Activated CD4-positive, alpha-beta memory T cell treated with anti-CD3 and anti-CD28 coated beads, Interleukin-2, amount 10 ng/mL, durations not matched to agents 7 days and 5 days (primary cell): Measurements from ENCODE around the gene TNS2. TPM values are rescaled to one million over a fixed set of nuclear protein-coding genes. Genes with fewer than 3 reads are reported as not detected.
"Not testable (repeated sequence)": the region's sequence is repeated elsewhere in the genome, so short reads cannot be mapped to it uniquely, and the experiment has no call there.

Experiments
- CTCF ChIA-PET: fragments of 350-600 bp; sonication (Branson Sonifier 250); formaldehyde crosslinking; loops from one replicate; lab custom pipeline; 2021; ENCODE audit warnings: antibody characterized with exemption, inconsistent platforms; lab: Charles Lee
- POLR2A ChIA-PET: fragments of 350-600 bp; sonication (Branson Sonifier 250); formaldehyde crosslinking; loops from one replicate; lab custom pipeline; 2021; ENCODE audit warnings: antibody characterized with exemption; lab: Charles Lee
- DNase-seq: peaks from one replicate; pipeline ENCODE4 v3.0.0-alpha.2; 2020
- H3K27ac Mint-ChIP-seq: one replicate; pipeline ENCODE4 v1.8.0; 2021; ENCODE audit warnings: mild to moderate bottlenecking, mixed read lengths
- H3K27me3 Mint-ChIP-seq: one replicate; pipeline ENCODE4 v1.8.0; 2021; ENCODE audit warnings: mixed read lengths
- H3K36me3 Mint-ChIP-seq: one replicate; pipeline ENCODE4 v1.8.0; 2021; ENCODE audit warnings: low read depth, mixed read lengths
- H3K4me1 Mint-ChIP-seq: one replicate; pipeline ENCODE4 v1.8.0; 2021; ENCODE audit warnings: mixed read lengths
- H3K4me3 Mint-ChIP-seq: one replicate; pipeline ENCODE4 v1.8.0; 2021; ENCODE audit warnings: mild to moderate bottlenecking, mixed read lengths
- H3K9me3 Mint-ChIP-seq: one replicate; pipeline ENCODE4 v1.8.0; 2021; ENCODE audit warnings: mixed read lengths
- total RNA-seq, 2 experiments: library from RNA; stranded (reverse); gene quantifications; one replicate each; pipeline ENCODE4 v1.2.3, GENCODE V29; 2021

Gene TNS2, protein sequence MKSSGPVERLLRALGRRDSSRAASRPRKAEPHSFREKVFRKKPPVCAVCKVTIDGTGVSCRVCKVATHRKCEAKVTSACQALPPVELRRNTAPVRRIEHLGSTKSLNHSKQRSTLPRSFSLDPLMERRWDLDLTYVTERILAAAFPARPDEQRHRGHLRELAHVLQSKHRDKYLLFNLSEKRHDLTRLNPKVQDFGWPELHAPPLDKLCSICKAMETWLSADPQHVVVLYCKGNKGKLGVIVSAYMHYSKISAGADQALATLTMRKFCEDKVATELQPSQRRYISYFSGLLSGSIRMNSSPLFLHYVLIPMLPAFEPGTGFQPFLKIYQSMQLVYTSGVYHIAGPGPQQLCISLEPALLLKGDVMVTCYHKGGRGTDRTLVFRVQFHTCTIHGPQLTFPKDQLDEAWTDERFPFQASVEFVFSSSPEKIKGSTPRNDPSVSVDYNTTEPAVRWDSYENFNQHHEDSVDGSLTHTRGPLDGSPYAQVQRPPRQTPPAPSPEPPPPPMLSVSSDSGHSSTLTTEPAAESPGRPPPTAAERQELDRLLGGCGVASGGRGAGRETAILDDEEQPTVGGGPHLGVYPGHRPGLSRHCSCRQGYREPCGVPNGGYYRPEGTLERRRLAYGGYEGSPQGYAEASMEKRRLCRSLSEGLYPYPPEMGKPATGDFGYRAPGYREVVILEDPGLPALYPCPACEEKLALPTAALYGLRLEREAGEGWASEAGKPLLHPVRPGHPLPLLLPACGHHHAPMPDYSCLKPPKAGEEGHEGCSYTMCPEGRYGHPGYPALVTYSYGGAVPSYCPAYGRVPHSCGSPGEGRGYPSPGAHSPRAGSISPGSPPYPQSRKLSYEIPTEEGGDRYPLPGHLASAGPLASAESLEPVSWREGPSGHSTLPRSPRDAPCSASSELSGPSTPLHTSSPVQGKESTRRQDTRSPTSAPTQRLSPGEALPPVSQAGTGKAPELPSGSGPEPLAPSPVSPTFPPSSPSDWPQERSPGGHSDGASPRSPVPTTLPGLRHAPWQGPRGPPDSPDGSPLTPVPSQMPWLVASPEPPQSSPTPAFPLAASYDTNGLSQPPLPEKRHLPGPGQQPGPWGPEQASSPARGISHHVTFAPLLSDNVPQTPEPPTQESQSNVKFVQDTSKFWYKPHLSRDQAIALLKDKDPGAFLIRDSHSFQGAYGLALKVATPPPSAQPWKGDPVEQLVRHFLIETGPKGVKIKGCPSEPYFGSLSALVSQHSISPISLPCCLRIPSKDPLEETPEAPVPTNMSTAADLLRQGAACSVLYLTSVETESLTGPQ (N-terminal part only)
- under 1 TPM; 0.78 to 0.83 TPM for total RNA-seq

DNA sequence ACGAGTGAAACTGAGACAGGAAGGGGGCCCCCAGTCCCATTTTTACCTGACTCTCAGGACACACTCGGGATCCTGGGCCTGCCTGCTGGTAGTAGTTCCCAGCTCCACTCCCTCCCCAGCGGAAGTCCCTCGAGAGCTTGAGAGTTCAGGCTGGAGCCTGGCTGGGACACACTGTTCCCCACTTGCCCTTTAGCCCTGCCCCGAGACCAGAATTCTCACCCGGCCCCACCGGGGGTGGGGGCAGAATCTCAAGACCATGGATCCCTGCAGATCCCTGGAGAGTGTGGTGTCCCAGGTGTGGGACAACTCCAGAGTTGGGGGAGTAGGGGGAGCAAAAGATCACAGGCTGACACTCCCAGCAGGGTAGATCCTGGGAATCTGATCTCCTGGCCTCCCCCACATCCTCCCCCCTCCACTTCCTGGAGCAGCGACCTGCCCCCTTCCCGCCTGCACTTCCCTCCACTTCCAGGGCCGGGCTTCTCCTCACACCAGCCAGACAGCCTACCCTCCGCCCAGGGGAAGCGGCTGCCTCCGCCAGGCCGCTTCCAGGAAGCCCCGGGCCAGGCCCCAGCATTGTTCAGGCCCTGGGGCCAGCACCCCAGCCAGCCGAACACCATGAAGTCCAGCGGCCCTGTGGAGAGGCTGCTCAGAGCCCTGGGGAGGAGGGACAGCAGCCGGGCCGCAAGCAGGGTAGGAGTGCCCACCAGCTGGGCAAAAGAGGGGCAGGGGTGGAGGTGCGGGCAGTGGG lies at the start of gene TNS2:
TNS2 (plus strand) TSS at position 495 of the 748 bp plus-strand sequence; CDS start at position 616, 121 bp downstream.
- peaks cover 13% of the 10 kb centered on the region for H3K27me3 Mint-ChIP-seq
- no peaks in the 10 kb centered on the region for H3K9me3 Mint-ChIP-seq
- peaks cover 2% of the 10 kb centered on the region for H3K36me3 Mint-ChIP-seq
- no peak within 1 kb of the TSS for H3K27ac Mint-ChIP-seq
- peaks cover 27% of the 10 kb centered on the region for H3K4me1 Mint-ChIP-seq
- no peak within 1 kb of the TSS for H3K4me3 Mint-ChIP-seq
- DNase-seq = no peak
- POLR2A ChIA-PET = interaction anchor here (1.2 kb wide), 1 partner anchor 10 kb away, joined by 3 read pairs; no protein-coding TSS in a partner anchor
- CTCF ChIA-PET = interaction anchor here (1.4 kb wide), 1 partner anchor 16 kb away, joined by 4 read pairs; no protein-coding TSS in a partner anchor

DNA sequence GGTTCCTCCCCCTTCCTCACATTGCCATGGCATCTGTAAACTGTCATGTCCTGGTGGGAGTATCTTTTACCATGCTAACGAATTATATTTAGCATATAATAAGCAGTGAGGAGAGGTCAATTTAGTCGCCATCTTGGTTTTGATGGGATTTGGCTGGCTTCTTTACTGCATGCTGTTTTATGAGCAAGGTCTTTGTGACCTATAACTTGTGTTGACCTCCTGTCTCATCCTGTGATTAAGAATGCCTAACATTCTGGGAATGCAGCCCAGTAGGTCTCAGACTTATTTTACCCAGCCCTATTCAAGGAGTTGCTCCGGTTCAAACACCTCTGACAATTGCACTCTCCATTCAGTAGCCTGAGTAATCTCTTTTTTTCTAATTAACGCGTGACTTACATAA lies 45.7 kb upstream of the TNS2 start:
- CTCF ChIA-PET = interaction anchor here (3.5 kb wide), 1 partner anchor 24 kb away, joined by 17 read pairs; no protein-coding TSS in a partner anchor

DNA sequence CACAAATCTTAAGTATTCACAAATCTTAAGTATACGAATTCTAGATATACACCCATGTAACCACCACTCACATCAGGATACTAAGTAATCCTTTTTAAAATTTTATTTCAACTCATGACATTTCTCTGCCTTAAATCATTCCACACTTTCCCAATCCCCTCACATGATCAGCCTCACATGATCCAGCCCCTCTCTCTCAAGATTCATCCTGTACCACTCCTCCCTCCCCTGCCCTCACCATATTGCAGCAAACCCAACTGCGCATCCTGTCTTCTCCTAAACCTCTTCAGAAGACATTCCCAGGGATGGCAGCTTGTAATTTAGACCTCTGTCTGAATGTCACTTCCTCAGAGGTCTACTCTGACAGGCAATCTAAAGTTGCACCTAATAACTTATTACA lies 45.3 kb upstream of the TNS2 start:
- Mint-ChIP-seq H3K27ac (no peak overlapping the region), H3K36me3 (peaks cover 25% of the 10 kb centered on the region), H3K4me3 (peak overlapping the region; percentile 97), H3K27me3 (peaks cover 9% of the 10 kb centered on the region), H3K9me3 (no peaks in the 10 kb centered on the region), H3K4me1 (peaks cover 35% of the 10 kb centered on the region)
- ChIA-PET CTCF (interaction anchor here (3.5 kb wide), 1 partner anchor 24 kb away, joined by 17 read pairs; no protein-coding TSS in a partner anchor), POLR2A (interaction anchor here (1.8 to 2.0 kb wide), 2 partner anchors 8 to 131 kb away, joined by 4 to 10 read pairs; no protein-coding TSS in a partner anchor)
- no peak for DNase-seq

More for the DNA sequence above, 45.7 kb upstream of the TNS2 start:
- Mint-ChIP-seq H3K9me3 (no peaks in the 10 kb centered on the region), H3K4me3 (no peak overlapping the region), H3K4me1 (peaks cover 32% of the 10 kb centered on the region), H3K27ac (no peak overlapping the region), H3K27me3 (peaks cover 11% of the 10 kb centered on the region), H3K36me3 (peaks cover 23% of the 10 kb centered on the region)
- DNase-seq = no peak
- POLR2A ChIA-PET = no interaction called here

DNA sequence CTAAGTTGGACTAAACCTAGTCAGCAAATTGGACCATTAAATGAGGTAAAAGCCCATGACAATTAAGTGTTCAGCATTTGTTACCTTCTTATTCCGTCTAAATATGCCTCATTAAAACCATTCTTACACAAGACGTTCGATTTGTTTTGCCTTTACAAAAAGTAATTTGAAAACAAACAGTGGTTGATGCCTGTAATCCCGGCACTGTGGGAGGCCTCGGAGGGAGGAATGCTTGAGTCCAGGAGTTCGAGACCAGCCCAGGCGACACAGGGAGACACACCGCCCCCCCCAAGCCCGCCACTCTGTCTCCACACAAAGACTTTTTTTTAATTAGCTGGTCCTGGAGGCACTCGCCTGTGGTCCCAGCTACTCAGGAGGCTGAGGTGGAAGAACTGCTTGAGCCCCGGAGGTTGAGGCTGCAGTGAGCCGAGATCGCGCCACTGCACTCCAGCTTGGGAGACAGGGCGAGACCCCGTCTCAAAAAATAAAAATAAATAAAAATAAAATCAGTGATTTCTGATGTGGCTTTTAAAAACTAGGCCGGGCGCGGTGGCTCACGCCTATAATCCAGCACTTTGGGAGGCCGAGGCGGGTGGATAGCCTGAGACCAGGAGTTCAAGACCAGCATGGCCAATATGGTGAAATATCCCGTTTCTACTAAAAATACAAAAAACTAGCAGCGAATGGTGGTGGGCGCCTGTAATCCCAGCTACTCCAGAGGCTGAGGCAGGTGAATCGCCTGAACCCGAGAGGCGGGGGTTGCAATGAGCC lies 44.5 kb upstream of the TNS2 start:
- peak; percentile 22 for DNase-seq
- peaks cover 44% of the 10 kb centered on the region for H3K4me1 Mint-ChIP-seq
- H3K4me3 Mint-ChIP-seq = peak overlapping the region; percentile 97
- CTCF ChIA-PET = interaction anchor here (0.5 to 3.5 kb wide), 15 partner anchors 14 to 980 kb away, joined by 3 to 17 read pairs (median 3); partner anchors contain the start of genes AAAS and SPRYD3
- POLR2A ChIA-PET = interaction anchor here (0.6 to 2.3 kb wide), 20 partner anchors 9 to 1119 kb away, joined by 3 to 10 read pairs (median 4); partner anchors contain the start of genes ESPL1, SOAT2, SP1 and SPRYD3
- peak overlapping the region; percentile 96 for H3K27ac Mint-ChIP-seq
- H3K9me3 Mint-ChIP-seq = no peaks in the 10 kb centered on the region
- peaks cover 31% of the 10 kb centered on the region for H3K36me3 Mint-ChIP-seq
- peaks cover 4% of the 10 kb centered on the region for H3K27me3 Mint-ChIP-seq

DNA sequence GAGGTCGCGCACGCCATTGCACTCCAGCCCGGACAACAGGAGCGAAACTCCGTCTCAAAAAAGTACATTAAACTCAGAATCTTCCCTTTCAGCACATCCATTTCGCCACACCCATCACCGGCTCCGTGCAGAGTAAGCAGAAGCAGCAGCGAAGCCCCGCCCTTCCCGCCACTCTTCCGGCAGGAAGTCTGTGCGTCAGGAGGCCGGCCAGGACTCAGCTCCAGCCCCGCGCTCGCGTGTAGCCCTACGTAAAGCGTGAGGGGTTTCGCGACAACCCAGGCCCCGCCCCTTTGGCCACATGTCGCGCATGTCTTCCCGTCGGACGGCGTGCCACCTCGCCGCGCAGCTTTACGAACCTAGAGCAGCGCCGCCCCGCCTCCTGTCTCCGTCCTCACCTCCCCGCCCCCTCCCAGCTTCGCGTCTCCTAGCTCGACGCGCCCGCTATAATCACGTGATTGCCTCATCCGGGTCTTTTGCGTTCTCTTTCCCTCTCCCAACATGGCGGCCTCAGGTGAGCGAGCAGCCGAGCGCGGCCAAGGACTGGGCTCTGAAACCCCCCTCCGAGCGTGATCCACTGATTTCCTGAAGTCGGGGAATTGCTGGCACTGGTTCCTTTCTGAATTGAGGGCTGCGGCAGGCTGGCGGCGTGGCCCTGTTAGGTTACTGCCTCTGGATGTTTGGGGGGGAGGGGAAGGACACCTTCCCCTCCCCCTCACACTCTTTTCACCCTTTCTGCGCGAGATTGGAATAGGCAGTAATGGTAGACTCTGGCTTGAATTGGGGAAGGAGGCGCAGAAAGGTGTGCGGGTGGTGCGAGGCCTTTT lies 43.7 kb upstream of the TNS2 start, which contains the start of gene EIF4B:
EIF4B (plus strand) TSS at position 471 of the 824 bp plus-strand sequence; CDS start at position 499, 28 bp downstream.
- CTCF ChIA-PET = interaction anchor here (0.5 to 3.5 kb wide), 16 partner anchors 13 to 981 kb away, joined by 3 to 17 read pairs (median 3); partner anchors contain the start of genes AAAS and SPRYD3
- H3K4me1 Mint-ChIP-seq = peaks cover 49% of the 10 kb centered on the region
- peaks cover under 1% of the 10 kb centered on the region for H3K27me3 Mint-ChIP-seq
- DNase-seq = peak; percentile 100
- peak within 1 kb of the TSS; percentile 96 for H3K27ac Mint-ChIP-seq
- H3K4me3 Mint-ChIP-seq = peak within 1 kb of the TSS; percentile 97
- H3K9me3 Mint-ChIP-seq = no peaks in the 10 kb centered on the region
- peaks cover 34% of the 10 kb centered on the region for H3K36me3 Mint-ChIP-seq
- POLR2A ChIA-PET = interaction anchor here (0.6 to 2.3 kb wide), 23 partner anchors 9 to 1120 kb away, joined by 3 to 10 read pairs (median 4); partner anchors contain the start of genes CSAD, ESPL1, SOAT2 and SP1

DNA sequence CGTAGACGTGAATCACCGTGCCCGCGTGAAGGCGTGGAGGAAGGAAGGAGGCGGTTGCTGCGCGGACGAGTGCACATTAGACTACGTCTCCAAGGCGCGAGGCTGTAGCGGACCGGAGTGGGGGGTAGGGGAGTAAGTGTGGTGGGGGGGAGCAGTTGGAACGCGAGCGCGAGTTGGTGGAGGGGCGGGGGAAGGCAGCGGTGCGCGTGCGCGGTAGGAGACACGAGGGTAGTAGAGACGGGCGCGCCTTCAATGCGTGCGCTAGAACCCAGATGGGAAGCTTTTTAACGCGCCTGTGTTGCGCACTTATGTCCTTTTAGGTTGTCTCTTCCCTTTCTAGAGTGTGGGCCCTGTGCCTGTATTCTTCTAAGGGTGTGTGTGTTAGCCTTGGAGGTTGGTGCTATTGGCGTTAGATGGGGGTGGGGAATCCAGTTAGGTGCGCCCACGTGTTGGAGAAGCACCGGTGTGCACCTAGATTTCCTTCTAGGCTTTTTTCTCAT lies 43.0 kb upstream of the TNS2 start:
- CTCF ChIA-PET = interaction anchor here (0.6 to 3.5 kb wide), 12 partner anchors 19 to 469 kb away, joined by 3 to 17 read pairs (median 4); partner anchors contain the start of gene AAAS
- Mint-ChIP-seq H3K27ac (peak overlapping the region; percentile 96), H3K36me3 (peaks cover 38% of the 10 kb centered on the region), H3K4me1 (peaks cover 56% of the 10 kb centered on the region), H3K9me3 (no peaks in the 10 kb centered on the region), H3K27me3 (no peaks in the 10 kb centered on the region), H3K4me3 (peak overlapping the region; percentile 97)
- POLR2A ChIA-PET = interaction anchor here (0.6 to 2.3 kb wide), 17 partner anchors 8 to 1121 kb away, joined by 3 to 9 read pairs (median 4); partner anchors contain the start of genes AAAS, CSAD, SP1 and SPRYD3
- peak; percentile 77 for DNase-seq

DNA sequence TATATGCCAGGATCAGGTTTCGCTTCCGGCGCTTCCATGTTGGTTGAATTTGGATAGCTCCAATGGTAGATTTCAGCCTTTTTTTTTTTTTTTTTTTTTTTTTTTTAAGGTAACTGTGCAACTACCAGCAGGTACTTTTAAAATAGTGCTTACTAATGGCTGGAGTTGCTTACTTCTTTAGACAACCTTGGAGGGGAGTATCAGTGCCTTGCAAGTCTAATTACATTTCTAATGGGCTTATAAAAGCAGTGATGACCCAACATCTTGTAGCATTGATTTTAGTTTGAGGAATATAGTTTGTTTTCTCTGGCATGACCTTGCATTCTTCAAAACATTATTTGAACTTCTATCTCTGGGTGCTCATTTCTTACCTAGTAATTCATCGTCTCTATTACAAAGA lies 42.5 kb upstream of the TNS2 start:
- ChIA-PET POLR2A (interaction anchor here (0.6 to 2.3 kb wide), 11 partner anchors 8 to 1039 kb away, joined by 3 to 8 read pairs (median 4); partner anchors contain the start of genes AAAS, CSAD, SPRYD3 and TARBP2), CTCF (interaction anchor here (0.6 to 3.5 kb wide), 5 partner anchors 27 to 153 kb away, joined by 3 to 17 read pairs (median 4); no protein-coding TSS in a partner anchor)
- peaks cover 60% of the 10 kb centered on the region for H3K4me1 Mint-ChIP-seq
- H3K9me3 Mint-ChIP-seq = no peaks in the 10 kb centered on the region
- DNase-seq = no peak
- peak overlapping the region; percentile 96 for H3K27ac Mint-ChIP-seq
- H3K36me3 Mint-ChIP-seq = peaks cover 41% of the 10 kb centered on the region
- peak overlapping the region; percentile 97 for H3K4me3 Mint-ChIP-seq
- no peaks in the 10 kb centered on the region for H3K27me3 Mint-ChIP-seq

DNA sequence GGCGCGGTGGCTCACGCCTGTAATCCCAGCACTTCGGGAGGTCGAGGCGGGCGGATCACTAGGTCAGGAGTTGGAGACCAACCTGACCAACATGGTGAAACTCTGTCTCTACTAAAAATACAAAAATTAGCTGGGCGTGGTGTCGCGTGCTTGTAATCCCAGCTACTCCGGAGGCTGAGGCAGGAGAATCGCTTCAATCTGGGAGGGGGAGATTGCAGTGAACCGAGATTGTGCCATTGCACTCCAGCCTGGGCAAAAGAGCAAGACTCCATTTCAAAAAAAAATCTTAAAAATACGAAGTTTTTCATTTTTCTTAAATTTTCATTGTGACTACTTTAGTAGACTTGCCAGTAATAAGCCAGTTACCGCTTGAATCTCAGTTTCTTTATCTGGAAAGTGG lies 41.1 kb upstream of the TNS2 start:
- POLR2A ChIA-PET, DNase-seq, CTCF ChIA-PET, H3K27me3 Mint-ChIP-seq, H3K9me3 Mint-ChIP-seq: not testable (repeated sequence)
- Mint-ChIP-seq H3K4me3 (peak overlapping the region; percentile 97), H3K36me3 (peaks cover 41% of the 10 kb centered on the region), H3K4me1 (peaks cover 69% of the 10 kb centered on the region), H3K27ac (peak overlapping the region; percentile 35)

DNA sequence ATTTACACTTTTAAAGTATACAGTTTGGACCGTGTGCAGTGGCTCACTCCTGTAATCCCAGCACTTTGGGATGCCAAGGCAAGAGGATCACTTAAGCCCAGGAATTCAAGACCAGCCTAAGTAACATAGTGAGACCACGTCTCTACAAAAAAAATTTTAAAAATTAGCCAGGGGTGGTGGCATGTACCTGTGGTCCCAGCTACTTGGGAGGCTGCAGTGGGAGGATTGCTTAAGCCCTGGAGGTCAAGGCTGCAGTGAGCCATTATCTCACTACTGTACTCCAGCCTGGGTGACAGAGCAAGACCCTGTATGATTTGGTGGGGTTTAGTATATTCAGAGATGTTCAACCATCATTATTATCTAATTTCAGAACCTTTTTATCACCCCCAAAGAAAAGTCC lies 38.9 kb upstream of the TNS2 start:
- Mint-ChIP-seq H3K9me3 (no peaks in the 10 kb centered on the region), H3K4me1 (peaks cover 69% of the 10 kb centered on the region), H3K27ac (no peak overlapping the region), H3K36me3 (peaks cover 42% of the 10 kb centered on the region), H3K4me3 (no peak overlapping the region), H3K27me3 (no peaks in the 10 kb centered on the region)
- ChIA-PET CTCF (interaction anchor here (0.6 kb wide), 1 partner anchor 468 kb away, joined by 3 read pairs; no protein-coding TSS in a partner anchor), POLR2A (no interaction called here)
- no peak for DNase-seq
